ENCODE data around the gene SLC48A1. TPM values are rescaled to one million over a fixed set of nuclear protein-coding genes. Genes with fewer than 3 reads are reported as not detected.

The SLC48A1 gene
- total and polyA plus RNA-seq, 10 of the 15 experiments (the other 5 are each of a cell fraction or from before 2014, with no cell fraction given) = 1.1 to 4.9 (median 1.9) TPM

DNA sequence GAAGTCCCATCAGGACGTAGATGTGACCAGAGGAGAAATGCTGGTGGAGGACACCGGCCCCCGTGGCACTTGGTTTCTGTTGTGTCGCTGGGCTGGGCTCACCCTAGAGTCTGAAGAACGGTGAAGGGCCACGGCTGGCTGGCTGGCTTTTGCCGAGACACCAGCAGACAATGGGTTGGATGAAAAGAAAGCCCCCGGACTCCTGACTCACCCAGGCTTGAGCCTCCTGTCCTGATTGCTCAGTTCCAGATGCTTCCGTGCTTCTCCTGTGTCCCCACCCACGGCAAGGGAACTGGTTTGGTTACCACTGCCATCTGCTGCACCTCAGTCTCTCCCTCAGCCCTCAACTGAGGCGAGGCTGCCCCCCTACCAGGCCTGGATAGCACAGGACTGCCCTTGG lies 37.4 kb upstream of the SLC48A1 start:
- no peak overlapping the region for H3K4me3 ChIP-seq
- POLR2A ChIA-PET = interaction anchor here (1.1 kb wide), 1 partner anchor 26 kb away, joined by 3 read pairs; no protein-coding TSS in a partner anchor
- H3K4me1 ChIP-seq (ENCODE audit: control insufficient read depth, insufficient read depth, low read length) = peaks cover 14% of the 10 kb centered on the region
- no peaks in the 10 kb centered on the region for H3K79me2 ChIP-seq (ENCODE audit: control insufficient read depth, insufficient read depth, low read length)
- WGBS (ENCODE audit: insufficient coverage, insufficient replicate concordance, low lambda C conversion rate, missing lambda C conversion rate) = 55% methylated on average over 10 of the region's 11 CpGs
- ATAC-seq = no peak
- CTCF ChIA-PET = interaction anchor here (0.6 to 4.6 kb wide), 3 partner anchors 20 to 41 kb away, joined by 3 to 34 read pairs (median 10); no protein-coding TSS in a partner anchor
- no peaks in the 10 kb centered on the region for H4K20me1 ChIP-seq (ENCODE audit: control insufficient read depth, insufficient read depth)
- FAIRE-seq = no peak
- no TSS peak for BruUV-seq (replicated peaks)
- H3K4me2 ChIP-seq (ENCODE audit: control insufficient read depth, insufficient read depth) = no peak overlapping the region
- SMC1A ChIA-PET (ENCODE audit: uncharacterized antibody, unreplicated experiment) = interaction anchor here (1.3 to 1.5 kb wide), 3 partner anchors 11 to 32 kb away, joined by 3 to 5 read pairs (median 4); partner anchors contain the start of gene ENDOU
- intact Hi-C loops (cut with micrococcal nuclease; ENCODE audit: unreplicated experiment) = no loop called here
- H3K27ac ChIP-seq (ENCODE audit: control insufficient read depth, insufficient read depth) = no peak overlapping the region
- in situ Hi-C loops (cut with MboI) = no loop called here
- H3K9ac ChIP-seq (ENCODE audit: control insufficient read depth, insufficient read depth, low read length) = no peak overlapping the region
- DNase-seq (ENCODE audit: low read depth, low spot score) = no peak
- H3K27me3 ChIP-seq (replicated peaks in 1 of 2; ENCODE audit: control insufficient read depth in 2 of 2, insufficient read depth in 2 of 2, low read length in 1 of 2) = no peaks in the 10 kb centered on the region
- H3K9me3 ChIP-seq (replicated peaks; ENCODE audit: control insufficient read depth, insufficient read depth, low read length) = no peaks in the 10 kb centered on the region
- no peak overlapping the region for H2AFZ ChIP-seq (ENCODE audit: control insufficient read depth, low read depth, low read length)
- no peaks in the 10 kb centered on the region for H3K36me3 ChIP-seq (ENCODE audit: control insufficient read depth in 2 of 2, insufficient read depth in 2 of 2, low read length in 1 of 2)
- RAD21 ChIA-PET (ENCODE audit: unreplicated experiment) = interaction anchor here (1.3 to 1.8 kb wide), 2 partner anchors 27 to 31 kb away, joined by 3 to 8 read pairs; no protein-coding TSS in a partner anchor
- TF ChIP-seq IKZF1 (conservative IDR thresholded peaks at IDR 0.05) = no peak
- TF ChIP-seq SIN3A (IDR thresholded peaks at IDR 0.05; ENCODE audit: low read depth, low read length) = no peak
- TF ChIP-seq RELB (IDR thresholded peaks at IDR 0.05; ENCODE audit: low read depth) = no peak
- no peak for TF ChIP-seq NR2C2 (IDR thresholded peaks at IDR 0.05; ENCODE audit: borderline replicate concordance, control insufficient read depth, insufficient read length, low read depth)
- no peak for TF ChIP-seq MXI1 (IDR thresholded peaks at IDR 0.05; ENCODE audit: low read depth, low read length)
- no peak for TF ChIP-seq MEF2B (IDR thresholded peaks at IDR 0.05; ENCODE audit: partially characterized antibody, poor library complexity, severe bottlenecking)
- no peak for TF ChIP-seq KAT2A (conservative IDR thresholded peaks at IDR 0.05; ENCODE audit: control insufficient read depth, low read depth, low read length)
- TF ChIP-seq ASH2L (IDR thresholded peaks at IDR 0.05; ENCODE audit: borderline replicate concordance, low read depth) = no peak
